Nephron progenitor cell (in vitro differentiated cells): ENCODE measurements around the gene CLCA1.

Experiments used
- DNase-seq: peaks from one replicate; pipeline ENCODE4 v3.0.0; 2021
- H3K27ac Mint-ChIP-seq: 2 replicates; pipeline ENCODE4 v1.8.0; 2021; ENCODE audit warnings: mild to moderate bottlenecking, moderate library complexity, mixed read lengths
- H3K27me3 Mint-ChIP-seq: 2 replicates; pipeline ENCODE4 v1.8.0; 2021; ENCODE audit warnings: mild to moderate bottlenecking, low read depth, mixed read lengths; ENCODE audit not compliant: poor library complexity
- H3K36me3 Mint-ChIP-seq: 2 replicates; pipeline ENCODE4 v1.8.0; 2021; ENCODE audit warnings: low read depth, mixed read lengths
- H3K4me1 Mint-ChIP-seq: 2 replicates; pipeline ENCODE4 v1.8.0; 2021; ENCODE audit warnings: mixed read lengths
- H3K4me3 Mint-ChIP-seq: 2 replicates; pipeline ENCODE4 v1.8.0; 2021; ENCODE audit warnings: mild to moderate bottlenecking, moderate library complexity, mixed read lengths
- H3K9me3 Mint-ChIP-seq: 2 replicates; pipeline ENCODE4 v1.8.0; 2021; ENCODE audit warnings: mild to moderate bottlenecking, moderate library complexity, mixed read lengths
- TF ChIP-seq, protein P1 (sequence below): fragments of 200-600 bp; sonication (generic); IDR thresholded peaks from 2 replicates; pipeline ENCODE4 v1.5.0; 2021; ENCODE audit warnings: antibody characterized with exemption

The CLCA1 gene

DNA sequence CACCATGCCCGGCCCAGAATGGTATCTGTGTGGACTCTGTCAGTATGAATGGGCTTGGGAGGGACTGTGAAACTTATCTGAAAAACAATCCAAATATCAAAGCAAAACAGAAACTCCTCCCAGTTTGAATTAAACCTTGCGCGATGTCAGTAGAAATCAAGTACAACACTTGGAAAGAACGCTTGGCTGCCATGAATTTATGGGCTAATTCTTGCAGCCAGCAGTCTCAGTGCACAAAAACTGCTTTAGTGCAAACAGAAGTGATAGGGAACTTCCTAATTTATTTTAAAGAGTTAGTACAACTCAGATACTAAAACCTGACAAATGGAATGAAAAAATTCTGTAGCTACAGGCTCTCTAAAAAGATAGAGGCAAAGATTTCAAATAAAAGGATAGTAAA lies 8.5 kb downstream of the CLCA1 start:
- DNase-seq: no peak
- Mint-ChIP-seq H3K9me3 (no peaks in the 10 kb centered on the region), H3K4me1 (peaks cover 2% of the 10 kb centered on the region), H3K36me3 (no peaks in the 10 kb centered on the region), H3K4me3 (no peak overlapping the region), H3K27ac (no peak overlapping the region), H3K27me3 (peaks cover 12% of the 10 kb centered on the region)
- TF ChIP-seq, protein P1, sequence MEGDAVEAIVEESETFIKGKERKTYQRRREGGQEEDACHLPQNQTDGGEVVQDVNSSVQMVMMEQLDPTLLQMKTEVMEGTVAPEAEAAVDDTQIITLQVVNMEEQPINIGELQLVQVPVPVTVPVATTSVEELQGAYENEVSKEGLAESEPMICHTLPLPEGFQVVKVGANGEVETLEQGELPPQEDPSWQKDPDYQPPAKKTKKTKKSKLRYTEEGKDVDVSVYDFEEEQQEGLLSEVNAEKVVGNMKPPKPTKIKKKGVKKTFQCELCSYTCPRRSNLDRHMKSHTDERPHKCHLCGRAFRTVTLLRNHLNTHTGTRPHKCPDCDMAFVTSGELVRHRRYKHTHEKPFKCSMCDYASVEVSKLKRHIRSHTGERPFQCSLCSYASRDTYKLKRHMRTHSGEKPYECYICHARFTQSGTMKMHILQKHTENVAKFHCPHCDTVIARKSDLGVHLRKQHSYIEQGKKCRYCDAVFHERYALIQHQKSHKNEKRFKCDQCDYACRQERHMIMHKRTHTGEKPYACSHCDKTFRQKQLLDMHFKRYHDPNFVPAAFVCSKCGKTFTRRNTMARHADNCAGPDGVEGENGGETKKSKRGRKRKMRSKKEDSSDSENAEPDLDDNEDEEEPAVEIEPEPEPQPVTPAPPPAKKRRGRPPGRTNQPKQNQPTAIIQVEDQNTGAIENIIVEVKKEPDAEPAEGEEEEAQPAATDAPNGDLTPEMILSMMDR: no peak

DNA sequence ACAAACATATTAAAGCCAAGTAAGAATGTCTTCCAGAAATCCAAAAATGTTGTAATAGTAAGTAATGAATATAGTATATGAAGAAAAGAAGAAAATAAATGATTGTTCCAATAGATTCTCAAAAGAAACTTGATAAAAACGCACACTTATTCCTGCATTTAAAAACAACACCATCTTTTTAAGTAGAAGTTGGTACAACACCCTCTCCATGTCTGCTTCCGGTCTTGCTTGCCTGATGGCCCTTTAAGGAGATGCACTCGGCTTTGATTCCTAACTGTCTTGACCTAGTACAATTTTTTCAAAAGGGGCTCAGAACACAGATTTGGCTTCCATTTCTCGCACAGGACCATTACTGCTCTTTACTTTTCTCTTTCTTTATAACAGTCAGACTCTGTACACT lies 9.0 kb downstream of the CLCA1 start:
- DNase-seq: no peak
- no peak overlapping the region for H3K27ac Mint-ChIP-seq
- no peaks in the 10 kb centered on the region for H3K9me3 Mint-ChIP-seq
- TF ChIP-seq, protein P1: no peak
- H3K4me3 Mint-ChIP-seq: no peak overlapping the region
- H3K36me3 Mint-ChIP-seq: no peaks in the 10 kb centered on the region
- peaks cover 12% of the 10 kb centered on the region for H3K27me3 Mint-ChIP-seq
- H3K4me1 Mint-ChIP-seq: no peaks in the 10 kb centered on the region

DNA sequence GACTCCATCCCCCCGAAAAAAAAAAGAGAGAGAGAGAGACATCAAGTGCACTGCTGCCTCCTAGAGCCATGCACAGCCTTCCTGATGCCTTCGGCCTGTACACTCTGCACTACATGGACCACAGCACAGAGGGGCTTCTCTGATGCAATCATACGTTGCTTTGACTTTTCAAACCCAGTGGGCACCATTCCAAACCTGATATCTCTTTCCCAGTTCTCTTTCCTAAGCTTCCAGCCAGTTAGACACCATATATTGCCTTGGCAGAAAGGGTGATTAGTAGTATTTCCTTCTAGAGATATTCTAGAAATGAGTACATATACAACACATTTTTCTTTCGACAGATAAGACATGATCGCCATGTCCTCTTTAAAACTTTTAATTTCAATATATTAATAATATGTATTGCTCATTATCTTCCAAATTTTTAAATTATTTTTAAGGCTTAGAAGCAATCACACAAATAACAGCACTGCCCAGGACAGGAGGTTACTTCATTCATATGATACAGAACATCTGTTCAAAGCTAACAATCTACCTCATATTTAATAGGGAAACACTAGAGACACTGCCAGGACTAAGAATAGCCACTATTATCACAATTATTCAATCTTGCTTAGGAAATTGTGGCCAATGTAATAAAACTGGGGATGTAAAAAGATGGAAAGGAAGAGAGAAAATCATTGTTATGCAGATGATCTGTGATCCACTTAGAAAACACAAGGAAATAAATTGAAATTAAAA lies 9.9 kb downstream of the CLCA1 start:
- Mint-ChIP-seq H3K9me3 (no peaks in the 10 kb centered on the region), H3K27ac (no peak overlapping the region), H3K4me3 (no peak overlapping the region), H3K36me3 (no peaks in the 10 kb centered on the region), H3K27me3 (peaks cover 15% of the 10 kb centered on the region), H3K4me1 (no peaks in the 10 kb centered on the region)
- TF ChIP-seq, protein P1: no peak
- no peak for DNase-seq

DNA sequence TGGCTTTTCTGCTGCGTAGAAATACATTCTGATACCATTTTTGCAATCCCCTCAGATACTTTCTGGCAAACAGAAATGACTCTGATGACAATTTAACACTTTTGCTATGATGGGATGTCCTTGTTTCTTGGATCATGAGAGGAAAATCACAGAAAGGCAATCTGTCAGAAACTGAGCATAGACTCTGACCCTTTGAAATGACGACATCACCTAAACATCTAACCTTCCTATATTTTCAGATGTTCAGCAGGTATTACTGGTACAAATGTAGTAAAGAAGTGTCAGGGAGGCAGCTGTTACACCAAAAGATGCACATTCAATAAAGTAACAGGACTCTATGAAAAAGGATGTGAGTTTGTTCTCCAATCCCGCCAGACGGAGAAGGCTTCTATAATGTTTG lies 13.2 kb downstream of the CLCA1 start:
- Mint-ChIP-seq H3K4me1 (no peaks in the 10 kb centered on the region), H3K4me3 (no peak overlapping the region), H3K9me3 (no peaks in the 10 kb centered on the region), H3K36me3 (no peaks in the 10 kb centered on the region), H3K27ac (no peak overlapping the region), H3K27me3 (peaks cover 11% of the 10 kb centered on the region)
- DNase-seq: no peak
- TF ChIP-seq, protein P1: no peak

DNA sequence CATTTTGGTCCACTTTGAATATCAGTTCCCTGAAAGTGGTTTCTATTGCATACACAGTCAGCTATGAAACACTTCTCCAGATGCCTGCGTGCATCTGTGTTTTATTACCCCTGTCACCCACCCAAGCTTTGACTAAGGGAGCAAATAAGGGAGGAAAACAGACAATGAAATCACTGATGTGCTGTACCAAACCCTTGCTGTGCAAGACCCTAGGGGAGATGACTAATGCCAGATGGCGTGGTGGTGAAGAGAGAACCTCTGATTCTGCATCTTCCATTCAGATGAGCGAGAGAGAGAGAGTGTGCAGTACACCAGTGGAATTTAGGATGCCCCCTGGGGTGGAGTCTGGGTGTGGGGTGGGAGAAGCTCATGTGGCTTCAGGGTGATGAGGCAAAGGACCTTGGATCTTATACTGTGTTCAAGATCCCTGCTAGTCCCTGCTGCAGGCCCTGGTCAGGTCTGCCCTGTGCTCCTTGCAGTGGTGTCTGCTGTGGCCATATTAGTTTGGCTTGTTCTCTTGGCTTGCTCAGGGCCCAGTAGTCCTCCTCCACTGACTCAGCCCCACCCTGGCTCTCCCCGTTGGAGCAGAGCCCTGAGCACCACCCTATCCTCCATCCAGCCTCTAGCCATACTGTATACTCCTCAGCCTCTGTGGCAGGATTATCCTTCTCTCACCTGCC lies 18.5 kb downstream of the CLCA1 start:
- Mint-ChIP-seq H3K27ac (no peak overlapping the region), H3K36me3 (no peaks in the 10 kb centered on the region), H3K27me3 (peaks cover 7% of the 10 kb centered on the region), H3K9me3 (no peaks in the 10 kb centered on the region), H3K4me3 (no peak overlapping the region), H3K4me1 (no peaks in the 10 kb centered on the region)
- DNase-seq: no peak
- TF ChIP-seq, protein P1: no peak

DNA sequence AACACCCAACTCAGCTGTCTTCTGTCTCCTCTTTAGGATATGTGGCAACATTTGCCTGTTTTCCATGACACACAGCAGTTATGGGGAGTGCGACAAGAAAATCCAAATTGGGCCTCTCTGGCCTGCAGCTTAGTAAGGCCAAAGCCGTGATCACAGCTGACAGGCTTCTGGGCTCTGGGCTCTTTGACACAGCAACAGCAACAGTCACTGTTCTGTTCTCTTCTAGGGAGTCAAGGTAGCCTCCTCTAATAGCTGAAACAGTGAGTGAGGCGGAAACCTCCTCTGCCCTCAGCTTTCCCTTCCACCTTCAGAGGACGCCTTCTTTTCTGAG lies 19.0 kb downstream of the CLCA1 start:
- no peak for DNase-seq
- Mint-ChIP-seq H3K36me3 (no peaks in the 10 kb centered on the region), H3K4me3 (no peak overlapping the region), H3K9me3 (no peaks in the 10 kb centered on the region), H3K27ac (no peak overlapping the region), H3K4me1 (no peaks in the 10 kb centered on the region), H3K27me3 (peaks cover 10% of the 10 kb centered on the region)
- TF ChIP-seq, protein P1: no peak
